KOPT-K1 (cell line): ENCODE data around the gene ANKLE1.

Experiments
- H3K27ac ChIP-seq: fragments of 200-600 bp; sonication (generic); 2 replicates; pipeline ENCODE4 v1.5.1; 2016; ENCODE audit warnings: antibody characterized with exemption, mild to moderate bottlenecking, low read depth, low read length; ENCODE audit not compliant: poor library complexity, severe bottlenecking
- H3K36me3 ChIP-seq: fragments of 200-600 bp; sonication (generic); 2 replicates; pipeline ENCODE4 v1.5.1; 2017; ENCODE audit warnings: antibody characterized with exemption, mild to moderate bottlenecking, low read length, moderate library complexity; ENCODE audit not compliant: insufficient read depth
- H3K9me3 ChIP-seq: fragments of 200-600 bp; sonication (generic); 2 replicates; pipeline ENCODE4 v1.5.1; 2017; ENCODE audit warnings: antibody characterized with exemption, low read length, mild to moderate bottlenecking; ENCODE audit not compliant: insufficient read depth, poor library complexity, severe bottlenecking

The ANKLE1 gene, protein sequence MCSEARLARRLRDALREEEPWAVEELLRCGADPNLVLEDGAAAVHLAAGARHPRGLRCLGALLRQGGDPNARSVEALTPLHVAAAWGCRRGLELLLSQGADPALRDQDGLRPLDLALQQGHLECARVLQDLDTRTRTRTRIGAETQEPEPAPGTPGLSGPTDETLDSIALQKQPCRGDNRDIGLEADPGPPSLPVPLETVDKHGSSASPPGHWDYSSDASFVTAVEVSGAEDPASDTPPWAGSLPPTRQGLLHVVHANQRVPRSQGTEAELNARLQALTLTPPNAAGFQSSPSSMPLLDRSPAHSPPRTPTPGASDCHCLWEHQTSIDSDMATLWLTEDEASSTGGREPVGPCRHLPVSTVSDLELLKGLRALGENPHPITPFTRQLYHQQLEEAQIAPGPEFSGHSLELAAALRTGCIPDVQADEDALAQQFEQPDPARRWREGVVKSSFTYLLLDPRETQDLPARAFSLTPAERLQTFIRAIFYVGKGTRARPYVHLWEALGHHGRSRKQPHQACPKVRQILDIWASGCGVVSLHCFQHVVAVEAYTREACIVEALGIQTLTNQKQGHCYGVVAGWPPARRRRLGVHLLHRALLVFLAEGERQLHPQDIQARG

DNA sequence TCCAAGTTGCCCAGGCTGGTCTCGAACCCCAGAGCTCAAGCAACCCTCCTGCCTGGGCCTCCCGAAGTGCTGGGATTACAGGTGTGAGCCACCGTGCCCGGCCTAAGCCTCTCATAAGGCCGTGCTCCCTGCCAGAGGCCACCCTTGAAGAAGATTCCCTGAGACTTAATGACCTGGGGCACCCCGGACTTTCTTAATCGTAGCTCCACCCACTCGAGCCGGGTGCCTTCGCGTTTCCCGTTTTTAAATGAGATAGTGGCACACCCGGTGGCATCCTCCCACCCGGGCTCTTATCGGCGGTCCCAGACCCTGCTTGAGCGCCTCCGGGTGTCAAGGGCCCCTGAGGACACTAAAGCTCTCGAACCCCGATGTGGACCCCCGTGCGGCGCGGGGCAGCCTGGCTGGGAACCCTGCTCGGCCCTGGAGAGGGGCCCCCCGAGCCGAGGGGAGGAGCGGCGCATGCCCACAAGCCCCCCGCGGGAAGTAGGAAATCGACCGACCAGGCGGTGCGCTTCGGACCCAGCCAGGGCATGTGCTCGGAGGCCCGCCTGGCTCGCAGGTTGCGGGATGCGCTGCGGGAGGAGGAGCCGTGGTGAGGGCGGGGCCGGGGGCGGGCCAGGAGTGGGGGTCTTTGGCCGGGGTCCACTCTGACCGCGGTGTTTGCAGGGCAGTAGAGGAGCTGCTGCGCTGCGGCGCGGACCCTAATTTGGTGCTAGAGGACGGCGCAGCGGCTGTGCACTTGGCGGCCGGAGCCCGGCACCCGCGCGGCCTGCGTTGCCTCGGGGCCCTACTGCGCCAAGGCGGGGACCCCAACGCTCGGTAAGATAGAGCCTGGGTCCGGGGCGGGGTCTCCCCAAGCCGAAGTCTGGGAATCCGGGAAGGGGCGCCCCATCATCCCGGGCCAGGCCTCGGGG is at the start of gene ANKLE1:
TSS of gene ANKLE1 (plus strand) at position 511 of the 914 bp plus-strand sequence. CDS start at position 531, 20 bp downstream.
- H3K27ac ChIP-seq = peak within 1 kb of the TSS; percentile 64
- H3K36me3 ChIP-seq = peaks cover 60% of the 10 kb centered on the region
- no peaks in the 10 kb centered on the region for H3K9me3 ChIP-seq

DNA sequence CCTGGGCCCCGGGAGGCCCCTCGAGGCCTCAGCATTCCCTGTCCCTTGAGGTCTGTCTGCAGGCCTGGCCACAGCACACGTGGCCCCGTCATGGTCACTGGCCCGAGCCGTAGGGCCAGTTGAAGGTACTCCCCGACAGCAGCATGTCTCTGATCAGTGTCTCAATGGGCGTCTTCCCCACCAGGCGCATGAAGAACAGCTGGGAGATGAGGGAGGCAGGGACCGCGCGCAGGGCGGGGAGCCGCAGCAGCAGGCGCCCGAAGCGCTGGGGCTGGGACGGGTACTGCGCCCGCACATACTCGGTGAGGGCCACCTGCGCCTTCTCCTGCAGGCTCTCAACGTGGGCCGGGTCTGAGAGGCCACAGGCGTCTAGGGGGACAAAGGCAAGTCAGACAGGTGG is 49.4 kb upstream of the ANKLE1 start:
- no peak overlapping the region for H3K27ac ChIP-seq
- H3K36me3 ChIP-seq = peaks cover 27% of the 10 kb centered on the region
- no peaks in the 10 kb centered on the region for H3K9me3 ChIP-seq

DNA sequence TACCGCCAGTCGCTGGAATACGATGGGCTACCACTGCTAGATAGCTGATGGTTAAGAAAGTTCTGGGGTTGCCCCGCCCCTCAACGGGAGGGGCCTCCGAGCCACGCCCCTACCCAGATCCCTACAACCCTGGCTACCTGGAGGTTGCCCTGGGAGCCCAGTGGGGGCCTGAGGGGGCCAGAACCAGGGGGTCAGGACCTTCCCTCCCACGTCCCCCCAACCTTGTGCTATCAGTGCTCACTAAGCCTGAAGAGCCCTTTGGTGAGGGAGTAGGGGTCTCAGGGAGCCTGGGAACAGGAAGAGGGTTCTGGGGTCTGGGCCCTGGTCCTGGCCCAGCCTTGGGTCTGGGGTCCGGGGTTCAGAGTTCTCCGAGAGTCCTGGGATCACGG is 46.8 kb upstream of the ANKLE1 start:
- H3K27ac ChIP-seq = peak overlapping the region; percentile 57
- H3K36me3 ChIP-seq = peaks cover 23% of the 10 kb centered on the region
- no peaks in the 10 kb centered on the region for H3K9me3 ChIP-seq

DNA sequence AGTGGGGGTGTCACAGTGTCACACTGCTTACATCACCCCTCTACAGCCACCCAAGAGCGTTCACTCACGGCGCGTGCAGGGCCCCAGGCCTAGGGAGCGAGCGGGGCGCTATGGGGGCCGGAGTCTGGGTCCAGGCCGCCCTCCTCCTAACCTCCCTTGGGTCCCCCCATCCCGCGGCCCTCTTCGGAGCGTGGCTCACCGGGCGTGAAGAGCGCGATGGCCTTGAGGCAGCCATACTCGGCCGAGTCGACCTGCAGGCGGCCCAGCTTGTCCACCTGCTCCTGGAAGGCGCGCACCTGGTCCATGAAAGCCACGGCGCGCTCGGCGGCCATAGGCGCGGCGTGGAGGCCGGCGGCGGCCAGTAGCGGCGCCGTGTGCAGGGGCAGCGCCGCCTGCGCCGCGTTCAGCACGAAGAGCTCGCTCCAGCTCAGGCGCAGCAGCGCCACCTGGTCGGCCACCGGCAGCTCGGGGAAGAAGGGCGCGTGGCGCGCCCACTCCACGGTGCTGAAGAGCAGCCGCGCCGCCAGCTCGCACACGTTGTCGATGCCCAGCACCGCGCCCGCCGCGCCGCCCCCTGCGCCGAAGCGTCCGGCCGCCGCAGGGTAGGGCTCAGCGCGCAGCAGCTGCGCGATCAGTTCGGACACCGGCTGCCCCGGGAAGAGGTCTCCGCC is 46.3 kb upstream of the ANKLE1 start:
- Histone ChIP-seq H3K9me3 (no peaks in the 10 kb centered on the region), H3K36me3 (peaks cover 19% of the 10 kb centered on the region), H3K27ac (peak overlapping the region; percentile 57)

DNA sequence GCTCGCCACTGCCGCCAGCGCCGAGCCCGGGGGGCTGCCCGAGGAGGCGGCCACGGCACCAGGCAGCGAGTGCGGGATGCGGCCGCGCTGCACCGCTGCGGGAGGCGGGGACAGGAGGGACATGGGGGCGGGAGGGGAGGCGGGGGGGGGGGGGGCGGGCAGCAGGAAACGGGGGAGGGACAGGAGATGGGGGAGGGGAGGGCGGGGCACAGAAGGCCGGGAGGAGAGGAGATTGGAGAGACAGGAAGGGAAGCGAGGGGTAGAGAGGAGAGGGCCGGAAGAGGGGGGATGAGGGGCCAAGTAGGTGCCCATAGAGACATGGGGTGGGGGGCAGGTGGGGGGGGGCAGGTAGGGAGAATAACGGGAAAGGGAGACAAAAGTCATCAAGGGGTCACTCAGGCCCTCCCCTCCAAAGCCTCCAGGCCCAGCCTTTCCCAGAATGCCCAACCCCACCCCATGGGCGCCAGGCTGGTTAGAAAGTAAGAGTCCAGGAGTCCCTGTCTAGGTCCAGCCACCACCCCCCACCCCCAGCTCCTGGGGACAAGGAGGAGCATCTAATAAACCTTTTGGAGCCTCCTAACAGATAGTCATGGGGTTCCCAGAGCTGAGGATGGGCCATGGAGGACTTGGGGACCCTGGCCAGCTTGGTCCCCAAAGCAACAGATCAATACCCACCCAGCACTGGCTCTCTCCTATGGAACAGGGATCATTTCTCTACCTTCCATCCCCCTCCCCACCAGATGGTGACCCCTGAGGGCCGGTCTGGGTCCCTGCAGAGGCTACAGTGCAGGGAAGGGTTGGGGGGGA is 45.5 kb upstream of the ANKLE1 start:
- Histone ChIP-seq H3K36me3 (peaks cover 15% of the 10 kb centered on the region), H3K9me3 (no peaks in the 10 kb centered on the region), H3K27ac (peak overlapping the region; percentile 57)

DNA sequence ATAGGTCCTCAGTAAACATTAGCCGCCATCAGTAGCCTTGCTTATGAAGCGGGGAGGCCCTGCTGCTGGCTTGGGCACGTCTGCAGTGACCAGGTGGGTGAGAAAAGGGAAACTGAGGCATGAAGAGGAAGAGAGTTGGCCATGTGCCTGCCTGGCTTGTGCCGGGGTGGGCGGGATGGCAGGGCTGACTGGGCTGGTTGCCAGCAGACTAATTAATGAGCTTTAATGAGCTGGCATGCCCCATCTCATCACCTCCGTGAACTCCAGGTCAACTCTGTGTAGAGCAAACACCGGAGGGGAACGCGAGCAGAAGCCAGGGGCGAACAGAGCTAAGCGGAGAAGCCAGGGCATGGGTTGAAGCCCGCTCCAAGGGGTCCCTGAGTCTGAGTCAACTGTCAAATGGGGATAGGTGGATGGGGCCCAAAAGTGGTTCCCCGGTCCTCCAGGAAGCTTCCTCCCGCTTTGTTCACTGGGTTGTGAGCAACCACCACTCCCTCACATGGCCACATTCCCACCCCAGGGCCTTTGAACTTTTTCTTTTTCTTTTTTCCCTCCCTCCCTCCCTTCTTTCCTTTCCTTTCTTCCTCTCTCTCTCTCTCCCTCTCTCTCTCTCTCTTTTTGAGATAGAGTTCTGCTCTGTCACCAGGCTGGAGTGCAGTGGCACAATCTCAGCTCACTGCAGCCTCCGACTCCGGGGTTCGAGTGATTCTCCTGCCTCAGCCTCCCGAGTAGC is 44.7 kb upstream of the ANKLE1 start:
- Histone ChIP-seq H3K36me3 (peaks cover 7% of the 10 kb centered on the region), H3K27ac (no peak overlapping the region), H3K9me3 (no peaks in the 10 kb centered on the region)

DNA sequence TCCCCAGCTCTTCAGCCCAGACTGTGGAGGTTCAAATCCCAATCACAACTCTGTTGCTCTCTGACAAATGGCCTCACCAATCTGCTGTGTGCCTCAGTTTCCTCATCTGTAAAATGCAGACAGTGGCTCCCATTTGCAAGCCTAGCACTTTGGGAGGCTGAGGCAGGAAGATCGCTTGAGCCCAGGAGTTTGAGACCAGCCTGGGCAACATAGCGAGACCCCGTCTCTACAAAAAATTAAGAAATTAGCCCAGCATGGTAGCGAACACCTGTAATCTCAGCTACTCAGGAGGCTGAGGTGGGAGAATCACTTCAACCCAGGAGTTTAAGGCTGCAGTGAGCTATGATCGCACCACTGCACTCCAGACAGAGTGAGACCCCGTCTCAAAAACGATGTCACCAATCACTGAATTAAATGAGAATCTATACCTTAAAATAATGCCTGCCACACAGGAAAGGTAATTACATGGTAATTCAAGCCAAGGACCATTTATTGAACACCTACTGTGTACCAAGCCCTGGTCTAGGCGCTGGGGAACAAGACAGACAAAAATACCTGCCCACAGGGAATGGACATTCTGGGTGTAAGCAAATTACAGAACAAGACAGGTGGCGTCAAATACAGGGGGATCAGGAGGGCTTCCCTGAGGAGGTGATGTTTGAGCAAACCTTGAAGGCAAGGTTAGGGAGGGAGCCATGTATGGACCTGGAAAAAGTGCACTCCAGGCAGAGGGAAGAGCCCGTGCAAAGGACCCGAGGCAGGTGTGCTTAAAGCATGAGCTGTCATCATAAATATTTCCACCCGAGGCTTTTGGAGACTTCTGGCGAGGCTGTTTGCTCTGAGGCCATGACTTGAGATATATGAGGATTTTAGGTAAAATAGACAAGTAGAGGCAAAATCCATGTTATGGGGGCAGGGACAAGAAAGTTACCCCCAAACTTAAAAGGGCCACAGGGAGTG is 43.7 kb upstream of the ANKLE1 start:
- no peaks in the 10 kb centered on the region; the same call in 1 of the 2 replicates for H3K36me3 ChIP-seq
- H3K27ac ChIP-seq = no peak overlapping the region
- no peaks in the 10 kb centered on the region for H3K9me3 ChIP-seq

DNA sequence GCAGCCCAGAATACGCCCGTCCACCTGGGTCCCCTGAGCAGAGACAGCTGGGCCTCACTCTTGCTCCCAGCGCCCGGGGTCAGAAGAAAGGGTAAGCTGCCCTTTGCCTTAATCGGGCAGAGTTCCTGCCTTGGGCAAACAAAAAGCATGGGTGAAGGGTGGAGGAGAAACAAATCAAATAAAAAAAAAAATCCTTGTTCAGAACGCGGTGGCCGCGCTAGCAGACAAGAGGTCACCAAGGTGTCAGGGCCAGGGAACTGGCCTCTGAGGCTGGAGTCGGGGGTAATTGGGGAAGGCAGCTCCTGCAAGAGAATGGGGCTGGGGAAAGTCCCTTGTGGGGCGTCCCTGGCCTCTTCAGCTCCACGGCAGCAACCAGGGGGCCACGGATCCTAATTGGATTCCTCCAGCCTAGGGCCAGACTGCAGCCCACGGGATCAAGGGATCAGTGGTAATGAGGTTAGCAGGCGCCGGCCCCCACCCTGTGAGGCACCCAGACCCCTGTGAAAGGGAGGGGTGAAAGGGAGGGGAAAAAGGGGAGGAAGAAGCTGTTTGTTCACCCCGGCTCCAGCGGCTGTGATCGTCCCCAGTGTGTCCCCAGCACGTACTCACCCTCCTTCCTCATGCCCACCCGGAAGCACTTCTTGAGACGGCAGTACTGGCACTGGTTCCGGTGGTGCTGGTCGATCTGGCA is 41.5 kb upstream of the ANKLE1 start:
- H3K36me3 ChIP-seq = no peaks in the 10 kb centered on the region
- H3K9me3 ChIP-seq = no peaks in the 10 kb centered on the region
- H3K27ac ChIP-seq = no peak overlapping the region

GRCh38 chr19:17240826-17241399 is 40.8 kb upstream of the ANKLE1 start:
- Histone ChIP-seq H3K9me3 (no peaks in the 10 kb centered on the region), H3K36me3 (no peaks in the 10 kb centered on the region), H3K27ac (no peak overlapping the region)

DNA sequence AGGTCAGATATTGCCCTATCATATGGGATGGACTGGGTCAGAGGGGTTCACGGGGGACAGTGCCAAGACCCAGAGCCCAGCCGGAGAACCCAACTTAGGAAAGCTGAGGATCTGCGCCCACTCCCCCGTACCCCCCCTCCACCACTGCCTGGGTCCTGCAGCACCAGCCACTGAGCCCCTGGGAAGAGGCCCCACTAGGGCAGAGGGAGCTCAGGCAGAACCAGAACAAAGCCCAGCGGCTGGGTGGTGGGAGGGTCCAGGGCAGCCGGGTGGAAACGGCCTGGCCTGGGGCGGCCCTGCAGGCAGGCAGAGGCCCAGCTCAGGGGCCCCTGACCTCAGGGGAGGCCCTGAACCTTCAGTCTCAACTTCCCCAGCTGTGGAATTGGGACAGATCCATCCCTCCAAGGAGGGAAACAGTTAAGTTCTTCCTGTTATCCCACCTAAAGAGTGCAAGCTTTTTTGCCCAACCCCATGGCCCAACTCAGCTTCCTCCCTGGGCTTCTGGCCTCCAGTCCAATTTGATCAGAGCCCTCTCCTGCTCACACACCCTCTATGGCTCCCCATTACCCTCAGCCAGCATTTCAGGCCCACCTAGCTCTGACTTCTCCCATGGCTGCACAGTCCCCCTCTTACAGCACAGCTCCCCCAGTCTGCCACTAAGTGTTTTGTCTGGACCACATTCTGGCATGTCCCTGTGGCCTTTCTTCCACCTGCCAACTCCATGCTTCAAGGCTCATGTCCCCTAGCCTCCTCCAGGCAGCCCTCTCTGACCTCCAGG is 39.1 kb upstream of the ANKLE1 start:
- H3K9me3 ChIP-seq = no peaks in the 10 kb centered on the region
- no peaks in the 10 kb centered on the region for H3K36me3 ChIP-seq
- no peak overlapping the region for H3K27ac ChIP-seq

- Histone ChIP-seq H3K27ac (no peak overlapping the region), H3K9me3 (no peaks in the 10 kb centered on the region), H3K36me3 (no peaks in the 10 kb centered on the region)
Observed at GRCh38 chr19:17243211-17243829, 38.4 kb upstream of the ANKLE1 start.
